HG02870 (cell line): ENCODE measurements around the gene ZNF813.
"Not testable (repeated sequence)": the region's sequence is repeated elsewhere in the genome, so short reads cannot be mapped to it uniquely, and the experiment has no call there.

Experiments used
- ATAC-seq: cut with Tn5 transposase; IDR thresholded peaks from one replicate; pipeline ENCODE4 v1.9.1; 2021; ENCODE audit warnings: mild to moderate bottlenecking, moderate library complexity; ENCODE audit not compliant: unreplicated experiment

The ZNF813 gene

GRCh38 chr19:53475470-53475869 lies 7.9 kb downstream of the ZNF813 start:
- not testable (repeated sequence) for ATAC-seq

GRCh38 chr19:53483751-53484150 lies 16.2 kb downstream of the ZNF813 start:
- not testable (repeated sequence) for ATAC-seq

- no peak for ATAC-seq
These were observed 17.8 kb downstream of the ZNF813 start for GRCh38 chr19:53485046-53486004.

- ATAC-seq: no peak
These were observed 24.6 kb downstream of the ZNF813 start for GRCh38 chr19:53492153-53492552.

- not testable (repeated sequence) for ATAC-seq
These were observed 29.9 kb downstream of the ZNF813 start for GRCh38 chr19:53497311-53498023.

GRCh38 chr19:53498024-53498395 lies 30.5 kb downstream of the ZNF813 start:
- not testable (repeated sequence) for ATAC-seq

- ATAC-seq: not testable (repeated sequence)
These were observed 35.6 kb downstream of the ZNF813 start for GRCh38 chr19:53503151-53503550.

- ATAC-seq: not testable (repeated sequence)
These were observed 36.3 kb downstream of the ZNF813 start for GRCh38 chr19:53503671-53504364.

GRCh38 chr19:53504365-53504703 lies 36.8 kb downstream of the ZNF813 start:
- not testable (repeated sequence) for ATAC-seq

GRCh38 chr19:53504885-53505284 lies 37.4 kb downstream of the ZNF813 start:
- no peak for ATAC-seq

- ATAC-seq: no peak
These were observed 39.2 kb downstream of the ZNF813 start for GRCh38 chr19:53506728-53507127.

- ATAC-seq: no peak
These were observed 40.2 kb downstream of the ZNF813 start for GRCh38 chr19:53507523-53508442.

GRCh38 chr19:53509443-53509842 lies 41.9 kb downstream of the ZNF813 start:
- no peak for ATAC-seq

GRCh38 chr19:53509845-53510244 lies 42.3 kb downstream of the ZNF813 start:
- no peak for ATAC-seq

- ATAC-seq: no peak
These were observed 43.8 kb downstream of the ZNF813 start for GRCh38 chr19:53511357-53511756.

GRCh38 chr19:53511933-53512374 lies 44.4 kb downstream of the ZNF813 start:
- ATAC-seq: no peak

GRCh38 chr19:53515047-53515446 lies 47.5 kb downstream of the ZNF813 start:
- ATAC-seq: not testable (repeated sequence)

GRCh38 chr19:53517114-53517741 lies 49.7 kb downstream of the ZNF813 start:
- ATAC-seq: no peak

- no peak for ATAC-seq
These were observed 50.6 kb downstream of the ZNF813 start for GRCh38 chr19:53518121-53518520.

- no peak for ATAC-seq
These were observed 51.2 kb downstream of the ZNF813 start for GRCh38 chr19:53518716-53519115.
